Measurements from ENCODE around the gene CCDC30.
"Not testable (repeated sequence)": the region's sequence is repeated elsewhere in the genome, so short reads cannot be mapped to it uniquely, and the experiment has no call there.

Gene CCDC30

GRCh38 chr1:42463921-42464320 lies 835 bp downstream of the CCDC30 start:
- TF ChIP-seq CTCF (IDR thresholded peaks at IDR 0.05; ENCODE audit: low read length, missing control alignments) = no peak
- H3K4me3 ChIP-seq (replicated peaks; ENCODE audit: low read depth, low read length) = peak overlapping the region; percentile 79
- DNase-seq (ENCODE audit: low read depth) = no peak

- no peak overlapping the region for H3K4me3 ChIP-seq (replicated peaks; ENCODE audit: low read depth, low read length)
- no peak for DNase-seq (ENCODE audit: low read depth)
- no peak for TF ChIP-seq CTCF (IDR thresholded peaks at IDR 0.05; ENCODE audit: low read length, missing control alignments)
Measured at GRCh38 chr1:42466030-42466429, 2.9 kb downstream of the CCDC30 start.

GRCh38 chr1:42469727-42470126 lies 6.6 kb downstream of the CCDC30 start:
- no peak for DNase-seq (ENCODE audit: low read depth)
- TF ChIP-seq CTCF (IDR thresholded peaks at IDR 0.05; ENCODE audit: low read length, missing control alignments) = no peak
- no peak overlapping the region for H3K4me3 ChIP-seq (replicated peaks; ENCODE audit: low read depth, low read length)

GRCh38 chr1:42476605-42477004 lies 13.5 kb downstream of the CCDC30 start:
- TF ChIP-seq CTCF (IDR thresholded peaks at IDR 0.05; ENCODE audit: low read length, missing control alignments) = no peak
- no peak for DNase-seq (ENCODE audit: low read depth)
- H3K4me3 ChIP-seq (replicated peaks; ENCODE audit: low read depth, low read length) = no peak overlapping the region

GRCh38 chr1:42477354-42477753 lies 14.3 kb downstream of the CCDC30 start:
- not testable (repeated sequence) for DNase-seq (ENCODE audit: low read depth)

GRCh38 chr1:42477775-42478174 lies 14.7 kb downstream of the CCDC30 start:
- no peak for DNase-seq (ENCODE audit: low read depth)
- no peak for TF ChIP-seq CTCF (IDR thresholded peaks at IDR 0.05; ENCODE audit: low read length, missing control alignments)
- no peak overlapping the region for H3K4me3 ChIP-seq (replicated peaks; ENCODE audit: low read depth, low read length)

More at GRCh38 chr1:42477354-42477753, 14.3 kb downstream of the CCDC30 start:
- H3K4me3 ChIP-seq (replicated peaks; ENCODE audit: low read depth, low read length) = not testable (repeated sequence)

GRCh38 chr1:42479621-42480020 lies 16.5 kb downstream of the CCDC30 start:
- peak; percentile 8 for DNase-seq (ENCODE audit: low read depth)
- no peak for TF ChIP-seq CTCF (IDR thresholded peaks at IDR 0.05; ENCODE audit: low read length, missing control alignments)
- H3K4me3 ChIP-seq (replicated peaks; ENCODE audit: low read depth, low read length) = no peak overlapping the region

All from fibroblast of pulmonary artery (primary cell).